HG03064 (cell line): Measurements from ENCODE around the gene TSSC4.
"Not testable (repeated sequence)": the region's sequence is repeated elsewhere in the genome, so short reads cannot be mapped to it uniquely, and the experiment has no call there.

Source experiments
- ATAC-seq: cut with Tn5 transposase; IDR thresholded peaks from one replicate; pipeline ENCODE4 v1.9.1; 2021; ENCODE audit warnings: low read depth; ENCODE audit not compliant: unreplicated experiment

The TSSC4 gene

DNA sequence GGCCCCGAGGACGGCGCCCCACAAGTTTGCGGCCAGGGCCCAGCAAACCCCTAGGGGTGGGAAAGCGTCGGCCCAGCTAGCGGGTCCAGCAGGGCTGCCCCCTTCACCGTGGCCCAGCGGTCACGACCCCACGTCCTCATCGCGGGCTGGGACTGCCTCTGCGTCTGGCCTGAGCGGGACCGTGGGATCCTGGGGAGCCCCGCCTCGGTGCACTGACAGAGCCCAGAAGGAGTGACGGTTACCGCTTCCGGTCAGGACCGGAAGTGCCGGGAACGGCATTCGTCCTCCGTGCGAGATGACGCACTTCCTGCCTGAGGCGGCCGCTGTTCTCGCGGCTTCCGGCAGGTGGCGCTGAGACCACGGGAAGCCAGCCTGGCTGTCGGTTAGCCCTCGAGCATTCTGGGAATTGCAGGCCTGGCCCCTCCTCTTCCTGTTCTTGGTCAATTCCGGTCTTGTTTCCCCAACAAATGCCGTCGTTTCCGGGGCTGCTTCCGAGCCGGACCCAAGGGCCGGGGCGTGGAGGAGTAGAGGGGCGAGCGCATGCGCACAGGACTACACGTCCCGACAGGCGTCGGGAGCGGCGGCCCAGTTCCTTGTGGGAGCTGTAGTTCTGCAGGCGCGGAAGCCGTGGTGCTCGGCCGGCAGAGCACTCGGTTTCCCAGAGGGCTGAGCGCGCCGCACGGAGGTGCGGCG, at the start of gene TSSC4:
TSSC4 (plus strand) TSS at position 682 of the 693 bp plus-strand sequence. CDS start 1,884 bp downstream, outside the sequence.
- ATAC-seq, result peak; percentile 75

DNA sequence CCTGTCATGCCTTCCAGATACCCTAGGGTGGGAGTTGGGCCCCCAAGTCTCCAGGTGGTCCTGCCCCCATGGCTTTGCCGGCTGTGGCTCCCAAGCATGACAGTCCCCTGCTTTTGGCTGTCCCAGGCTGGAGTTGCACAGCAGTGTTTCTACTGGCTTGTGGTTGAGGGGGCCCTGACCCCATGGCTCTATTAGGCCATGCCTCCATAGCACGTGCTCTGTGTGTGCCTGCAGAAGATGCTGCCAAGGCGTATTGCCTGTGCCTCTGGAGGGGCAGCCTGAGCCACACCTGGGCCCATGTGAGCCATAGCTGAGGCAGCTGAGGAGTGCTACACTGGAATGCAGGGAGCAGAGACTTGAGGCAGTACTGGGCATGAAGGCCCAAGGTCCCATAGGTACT, 48.8 kb upstream of the TSSC4 start:
- ATAC-seq, result no peak

DNA sequence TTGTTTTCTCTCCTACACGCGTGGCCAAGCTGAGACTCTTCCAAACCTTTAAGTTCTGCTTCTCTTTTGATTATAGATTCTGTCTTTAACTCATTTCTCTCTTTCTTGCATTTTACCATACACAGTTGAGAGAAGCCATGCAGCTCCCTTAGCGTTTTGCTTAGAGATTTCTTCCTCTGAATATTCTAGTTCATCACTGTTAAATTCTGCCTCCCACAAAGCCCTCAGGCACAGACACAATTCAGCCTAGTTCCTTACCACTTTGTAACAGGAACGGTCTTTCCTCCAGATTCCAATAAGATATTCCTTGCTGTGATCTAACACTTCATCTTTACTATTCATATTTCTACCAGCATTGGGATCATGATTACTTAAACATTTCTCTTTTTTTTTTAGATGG, 48.1 kb upstream of the TSSC4 start:
- no peak for ATAC-seq

DNA sequence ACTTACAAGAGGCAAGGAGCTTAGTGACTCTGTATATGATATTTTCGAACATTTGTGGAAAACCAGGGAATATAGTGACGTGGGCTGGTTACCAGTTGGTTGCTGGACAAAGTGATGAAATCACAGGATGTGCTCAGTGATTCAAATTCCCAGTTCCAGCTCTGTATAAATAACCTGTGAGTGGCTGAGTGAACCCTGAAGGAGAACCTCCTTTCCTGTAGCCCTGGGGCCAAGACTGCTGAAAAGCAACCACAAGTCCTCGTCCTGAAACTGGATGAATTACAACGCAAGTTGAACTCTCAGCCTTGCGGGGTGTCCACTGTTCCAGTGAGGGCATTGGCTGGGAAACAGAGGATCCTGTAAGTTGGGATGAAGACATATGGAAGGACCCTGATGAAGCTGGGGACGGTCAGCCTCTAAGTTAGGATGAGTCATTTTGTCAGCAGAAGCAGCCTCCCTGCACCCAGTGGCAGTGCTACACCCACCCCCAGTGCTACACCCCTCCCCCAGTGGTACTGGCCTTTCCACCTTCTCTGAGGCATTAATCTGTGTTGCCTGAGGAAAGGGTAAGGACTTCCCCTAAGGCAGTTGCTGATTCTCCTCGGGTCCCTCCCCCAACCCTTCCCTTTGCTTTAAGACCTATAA, 45.4 kb upstream of the TSSC4 start:
- ATAC-seq, result no peak

DNA sequence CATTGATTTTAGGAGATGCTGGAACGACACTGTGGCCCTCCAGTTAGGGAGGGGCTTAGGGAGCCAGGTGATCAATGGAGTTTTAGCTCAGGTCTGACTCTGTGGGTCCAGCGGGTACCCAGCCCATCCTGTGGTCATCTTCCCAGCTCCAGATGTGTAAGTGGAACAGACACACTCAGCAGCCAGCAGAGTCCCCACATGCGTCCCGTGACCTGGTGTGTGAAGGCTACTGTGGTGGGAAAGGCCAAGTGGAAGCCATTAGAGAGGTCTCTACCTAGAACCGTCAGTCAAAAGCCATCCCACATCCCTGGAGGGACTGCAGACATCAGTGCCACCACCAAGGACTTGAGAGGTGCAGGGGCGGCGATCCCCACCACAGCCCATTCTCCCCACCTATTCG, 43.3 kb upstream of the TSSC4 start:
- no peak for ATAC-seq

DNA sequence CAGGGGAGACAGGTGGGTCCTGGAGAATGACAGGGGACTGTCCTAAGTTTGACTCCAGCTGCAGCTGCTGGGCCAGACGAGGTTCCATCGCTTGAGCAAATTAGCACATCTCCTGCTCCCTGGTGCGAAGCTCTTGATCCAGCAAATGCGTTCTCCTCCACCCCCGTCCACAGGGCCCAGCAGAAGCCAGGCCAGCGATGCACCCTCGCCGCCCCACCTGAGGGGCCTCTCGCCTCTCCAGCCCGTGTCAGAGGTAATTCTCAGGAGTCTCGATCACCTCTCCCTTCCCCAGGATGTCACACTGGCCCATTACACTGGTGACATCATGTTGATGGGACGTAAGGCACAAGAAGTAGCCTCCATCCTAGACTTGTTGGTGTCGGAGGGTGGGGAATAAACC, 42.9 kb upstream of the TSSC4 start:
- ATAC-seq, result not testable (repeated sequence)

DNA sequence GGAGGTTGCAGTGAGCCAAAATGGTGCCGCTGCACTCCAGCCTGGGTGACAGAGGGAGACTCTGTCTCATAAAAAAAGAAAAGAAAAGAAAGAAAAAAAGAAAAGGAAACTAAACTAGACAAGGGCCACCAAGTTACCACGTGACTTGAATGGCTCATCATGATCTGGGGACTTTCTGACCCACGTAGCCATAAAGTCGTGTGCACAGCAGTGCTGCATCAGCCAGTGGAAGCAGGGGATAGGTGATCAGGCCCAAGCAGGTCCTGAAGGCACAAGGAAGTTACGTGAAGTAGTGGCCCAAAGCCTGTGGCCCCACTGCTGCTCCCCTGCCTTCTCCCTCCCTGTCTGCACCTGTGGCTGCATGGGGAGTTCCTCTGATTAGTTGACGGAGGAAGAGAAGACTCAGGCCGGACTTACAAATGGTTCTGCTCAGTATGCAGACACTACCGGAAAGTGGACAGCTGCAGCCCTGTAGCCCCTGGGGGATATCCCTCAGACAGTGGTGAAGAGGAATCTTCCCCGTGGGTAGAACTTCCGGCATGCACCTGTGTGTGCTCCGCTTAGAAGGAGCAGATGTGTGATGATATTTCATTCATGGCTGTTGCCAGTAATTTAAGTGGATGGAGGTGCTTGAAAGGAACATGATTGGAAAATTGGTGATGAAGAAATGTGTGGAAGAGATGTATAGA, 41.7 kb upstream of the TSSC4 start:
- no peak for ATAC-seq

DNA sequence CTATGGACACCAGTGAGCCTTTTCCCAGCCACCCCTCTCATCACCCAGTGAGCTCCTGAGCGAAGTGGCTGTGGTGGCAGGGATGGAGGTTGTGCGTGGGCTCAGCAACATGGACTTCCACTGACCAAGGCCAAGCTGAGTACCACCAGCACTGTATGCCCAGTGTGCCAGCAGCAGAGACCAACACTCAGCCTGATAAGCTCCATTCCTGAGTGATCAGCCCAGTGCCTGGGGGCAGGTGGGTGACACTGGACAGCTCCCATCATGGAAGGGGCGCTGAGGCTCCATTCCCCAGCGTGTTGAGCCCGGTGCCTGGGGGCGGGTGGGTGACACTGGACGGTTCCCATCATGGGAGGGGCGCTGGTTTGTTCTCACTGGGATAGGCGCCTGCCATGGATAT, 41.0 kb upstream of the TSSC4 start:
- no peak for ATAC-seq

DNA sequence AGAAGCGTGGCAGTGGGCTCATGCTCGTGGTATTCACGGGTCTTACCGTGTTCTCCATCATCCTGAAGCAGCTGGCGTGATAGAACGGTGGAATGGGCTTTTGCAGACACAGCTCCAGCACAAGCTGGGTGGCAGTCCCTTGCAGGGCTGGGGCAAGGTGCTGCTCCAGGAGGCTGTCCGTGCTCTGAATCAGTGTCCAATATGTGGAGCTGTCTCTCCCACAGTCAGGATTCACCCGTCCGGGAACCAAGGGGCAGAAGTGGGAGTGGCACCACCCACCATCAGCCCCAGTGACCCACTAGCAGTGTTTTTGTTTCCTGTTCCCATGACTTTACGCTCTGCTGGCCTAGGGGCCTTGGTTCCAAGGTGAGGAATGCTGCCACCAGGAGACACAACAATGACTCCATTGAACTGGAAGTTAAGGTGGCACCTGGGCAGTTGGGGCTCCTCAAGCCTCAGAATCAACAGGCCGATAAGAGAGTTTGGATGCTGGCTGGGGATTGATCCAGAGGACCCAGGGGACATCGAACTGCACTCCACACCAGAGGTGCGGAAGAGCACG, 40.4 kb upstream of the TSSC4 start:
- no peak for ATAC-seq

DNA sequence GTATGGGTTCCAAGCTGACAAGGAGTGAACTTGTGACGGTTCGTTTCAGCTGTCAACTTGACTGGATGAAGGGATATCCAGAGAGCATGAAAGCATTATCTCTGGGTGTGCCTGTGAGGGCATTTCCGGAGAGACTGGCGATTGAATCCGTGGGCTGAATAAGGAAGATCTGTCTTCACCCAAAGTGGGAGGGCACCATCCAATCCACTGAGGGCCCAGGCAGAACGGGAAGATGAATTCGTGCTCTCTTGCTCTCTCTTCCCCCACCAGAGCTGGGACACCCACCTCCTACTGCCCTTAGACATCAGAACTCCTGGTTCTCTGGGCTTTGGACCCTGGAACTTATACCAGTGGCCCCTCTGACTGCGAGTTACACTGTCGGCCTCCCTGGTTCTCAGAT, 39.0 kb upstream of the TSSC4 start:
- no peak for ATAC-seq

DNA sequence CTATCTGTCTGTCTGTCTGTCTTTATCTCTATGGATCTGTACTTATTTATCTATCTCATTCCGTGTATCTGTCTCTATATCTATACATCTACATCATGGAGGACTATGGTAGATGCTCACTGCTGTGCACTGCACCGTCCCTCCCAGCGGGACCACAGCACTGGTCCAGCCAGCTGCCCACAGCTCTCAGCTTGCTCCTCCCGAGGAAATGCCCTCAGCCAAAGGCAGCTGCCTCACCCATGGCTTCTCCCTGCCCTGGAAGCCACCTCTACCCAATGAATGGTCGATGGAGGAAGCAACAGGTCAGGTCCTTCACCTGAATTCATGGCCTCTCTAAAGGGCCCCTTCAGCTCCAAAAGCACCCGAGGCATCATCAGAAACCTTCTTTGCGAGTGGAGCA, 38.1 kb upstream of the TSSC4 start:
- no peak for ATAC-seq

DNA sequence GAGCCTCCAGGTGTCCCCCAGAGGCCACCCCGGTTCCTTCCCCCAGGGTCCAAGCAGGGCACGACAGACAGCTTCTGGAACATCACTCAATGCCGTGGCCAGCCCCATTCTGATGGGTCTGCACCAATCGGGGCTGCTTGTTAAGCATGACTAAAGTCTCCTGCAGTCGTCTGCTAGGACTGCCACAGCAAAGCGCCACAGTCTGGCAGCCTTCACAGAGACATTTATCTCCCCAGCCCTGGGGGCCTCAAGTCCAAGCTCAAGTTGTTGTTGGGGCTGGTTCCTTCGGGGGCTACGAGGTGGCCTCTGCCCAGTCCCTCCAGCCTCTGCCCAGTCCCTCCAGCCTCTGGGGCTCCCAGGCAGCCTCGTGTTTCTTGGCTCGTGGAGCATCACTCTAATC, 37.4 kb upstream of the TSSC4 start:
- no peak for ATAC-seq

DNA sequence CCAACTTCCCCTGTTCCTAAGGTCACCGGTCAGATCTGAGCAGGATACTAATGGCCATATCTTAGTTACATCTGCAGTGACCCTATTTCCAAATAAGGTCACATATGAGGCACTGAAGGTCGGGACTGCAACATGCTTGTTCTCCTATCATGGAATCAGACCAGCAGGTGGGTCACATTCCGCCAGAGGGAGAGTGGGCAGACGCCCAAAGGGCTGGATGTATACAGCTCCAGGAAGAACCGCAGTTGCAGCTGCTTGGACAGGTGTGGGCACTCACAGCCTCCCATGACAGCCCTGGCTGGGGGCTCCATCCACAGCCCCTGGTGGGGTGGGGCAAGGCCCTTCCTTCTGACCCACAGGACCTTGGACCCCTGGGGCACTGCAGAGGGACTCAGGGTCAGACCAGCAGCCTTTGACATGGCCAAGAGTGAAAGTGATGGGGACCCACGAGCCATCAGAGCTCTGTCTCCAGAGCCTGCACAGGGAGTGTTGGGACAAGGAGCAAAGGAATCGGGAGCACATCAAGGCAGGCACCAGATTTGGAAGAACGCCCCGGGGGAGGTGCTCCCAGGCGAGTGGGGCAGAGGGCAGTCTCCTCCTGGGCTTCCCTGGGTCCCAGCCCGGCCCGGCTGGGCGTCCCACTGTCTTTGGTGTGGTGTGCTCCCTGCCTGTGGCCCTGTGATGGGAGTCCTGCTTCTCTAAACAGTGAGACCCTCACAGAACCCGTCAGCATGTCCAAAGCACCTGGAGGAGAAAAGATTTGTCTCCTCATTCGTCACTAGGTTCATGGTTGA, 36.8 kb upstream of the TSSC4 start:
- no peak for ATAC-seq

DNA sequence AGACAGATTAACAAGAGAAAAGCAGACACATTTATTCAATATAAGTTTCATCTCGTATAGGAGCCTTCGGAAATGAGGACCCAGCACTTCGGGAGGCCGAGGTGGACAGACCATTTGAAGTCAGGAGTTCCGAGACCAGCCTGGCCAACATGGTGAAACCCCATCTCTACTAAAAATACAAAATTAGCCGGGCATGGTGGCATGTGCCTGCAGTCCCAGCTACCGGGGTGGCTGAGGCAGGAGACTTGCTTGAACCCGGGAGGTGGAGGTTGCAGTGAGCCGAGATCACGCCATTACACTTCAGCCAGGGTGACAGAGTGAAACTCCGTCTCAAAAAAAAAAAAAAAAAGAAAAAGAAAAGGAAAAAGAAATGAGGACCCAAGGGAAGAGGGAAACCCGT, 36.2 kb upstream of the TSSC4 start:
- not testable (repeated sequence) for ATAC-seq

DNA sequence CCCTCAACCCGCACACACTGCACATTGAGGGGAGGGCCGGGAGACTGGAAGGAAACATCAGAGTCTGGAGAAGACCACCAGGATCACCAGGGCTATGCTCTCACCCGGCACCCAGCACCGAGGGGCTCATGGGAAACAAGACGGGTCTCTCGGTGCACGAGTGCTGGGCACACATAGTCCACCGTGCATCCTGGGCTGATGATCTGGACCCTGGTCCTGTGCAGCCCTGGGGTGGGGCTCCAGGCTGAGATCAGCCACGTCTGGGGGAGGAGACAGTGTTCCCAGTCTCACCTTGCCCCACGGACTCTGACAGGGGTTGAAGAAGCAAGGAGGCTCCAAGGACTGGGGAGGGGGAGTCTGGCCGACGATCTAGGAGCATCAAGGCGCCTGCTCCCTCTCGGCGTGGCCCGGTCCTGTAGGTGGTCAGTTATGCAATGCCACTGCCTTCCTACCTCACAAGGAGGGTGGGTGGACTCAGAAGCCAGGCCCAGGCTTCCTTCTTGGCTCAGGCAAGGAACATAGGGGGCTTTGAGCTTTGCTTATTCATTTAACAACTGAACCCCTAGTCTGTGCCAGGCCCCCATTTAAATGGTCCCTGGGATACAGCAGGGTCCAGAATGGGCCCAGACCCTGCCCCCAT, 34.9 kb upstream of the TSSC4 start:
- no peak for ATAC-seq

DNA sequence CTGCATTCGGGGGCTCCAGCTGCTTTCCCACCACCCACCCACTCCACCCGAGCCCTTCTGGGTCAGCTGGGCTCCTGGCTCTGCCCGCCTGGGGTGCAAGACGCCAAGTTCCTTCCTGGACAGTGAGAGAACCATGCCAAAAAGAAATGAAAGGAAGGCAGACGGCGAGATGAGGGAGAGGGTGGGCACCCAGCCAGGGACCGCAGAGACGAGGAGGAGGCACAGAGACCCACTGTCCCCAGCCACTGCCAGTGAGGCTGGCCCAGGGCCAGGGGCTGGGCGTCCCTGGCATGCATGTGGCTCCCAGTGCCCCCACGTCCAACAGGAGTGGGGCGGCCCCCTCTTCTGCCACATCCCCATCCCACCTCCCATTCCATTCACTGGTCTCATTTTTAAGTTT, 34.3 kb upstream of the TSSC4 start:
- ATAC-seq, result no peak

DNA sequence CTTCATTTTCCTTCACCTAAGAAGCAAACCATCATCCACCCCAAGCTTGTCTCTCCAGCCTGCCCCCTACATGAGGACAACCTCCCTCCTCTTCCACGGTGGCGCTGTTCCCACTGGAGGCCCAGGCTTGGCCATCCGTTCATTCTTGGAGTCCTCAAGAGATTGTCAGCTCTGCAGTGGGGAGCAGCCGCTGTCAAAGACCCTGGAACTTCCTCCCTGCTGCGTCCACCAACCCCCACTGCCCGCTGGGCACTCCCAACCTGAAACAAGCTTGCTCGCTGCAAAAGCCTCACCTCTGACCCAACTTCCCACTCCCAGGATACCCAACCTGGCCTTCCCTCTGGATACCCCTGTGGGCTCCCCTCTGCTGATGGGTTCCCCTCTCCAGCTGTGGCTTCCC, 33.8 kb upstream of the TSSC4 start:
- ATAC-seq, result no peak

DNA sequence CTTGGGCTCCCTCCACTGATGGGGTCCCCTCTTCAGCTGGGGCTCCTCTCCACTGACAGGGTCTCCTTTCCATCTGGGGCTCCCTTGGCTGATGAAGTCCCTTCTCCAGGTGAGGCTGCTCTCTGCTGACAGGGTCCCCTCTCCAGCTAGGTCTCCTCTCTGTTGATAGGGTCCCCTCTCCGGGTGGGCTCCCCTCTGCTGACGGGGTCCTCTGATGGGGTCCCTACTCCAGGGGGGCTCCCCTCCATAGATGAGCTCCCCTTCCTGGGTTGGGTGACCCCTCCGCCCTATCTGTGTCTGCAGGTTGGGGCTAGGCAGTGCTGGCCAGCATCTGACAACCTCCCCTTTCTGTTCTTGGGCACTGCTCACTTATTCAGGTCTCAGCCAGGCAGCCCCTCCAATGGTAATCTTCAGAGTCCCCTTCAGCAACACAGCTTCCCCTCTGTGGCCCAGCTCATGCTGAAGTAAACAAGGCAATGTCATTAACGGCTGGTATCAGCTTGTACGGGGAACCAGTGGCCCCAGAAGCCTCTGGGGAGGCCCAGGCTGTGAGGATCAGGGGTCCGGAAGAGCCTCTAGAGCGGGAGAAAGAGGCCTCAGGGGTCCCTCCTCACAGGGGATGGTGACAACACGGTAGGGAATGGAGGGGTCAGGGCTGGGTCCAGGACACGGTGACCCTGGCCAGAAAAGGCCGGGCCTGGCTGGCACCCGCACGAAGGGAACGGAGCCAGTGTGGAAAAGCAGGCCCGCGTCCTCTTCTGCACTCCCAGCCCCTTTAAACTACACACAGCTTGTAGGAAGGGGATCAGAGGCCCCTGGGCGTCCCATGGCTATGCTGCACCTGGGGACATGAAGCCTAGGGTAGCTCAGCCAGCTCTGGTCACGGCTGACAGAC, 33.0 kb upstream of the TSSC4 start:
- no peak for ATAC-seq

DNA sequence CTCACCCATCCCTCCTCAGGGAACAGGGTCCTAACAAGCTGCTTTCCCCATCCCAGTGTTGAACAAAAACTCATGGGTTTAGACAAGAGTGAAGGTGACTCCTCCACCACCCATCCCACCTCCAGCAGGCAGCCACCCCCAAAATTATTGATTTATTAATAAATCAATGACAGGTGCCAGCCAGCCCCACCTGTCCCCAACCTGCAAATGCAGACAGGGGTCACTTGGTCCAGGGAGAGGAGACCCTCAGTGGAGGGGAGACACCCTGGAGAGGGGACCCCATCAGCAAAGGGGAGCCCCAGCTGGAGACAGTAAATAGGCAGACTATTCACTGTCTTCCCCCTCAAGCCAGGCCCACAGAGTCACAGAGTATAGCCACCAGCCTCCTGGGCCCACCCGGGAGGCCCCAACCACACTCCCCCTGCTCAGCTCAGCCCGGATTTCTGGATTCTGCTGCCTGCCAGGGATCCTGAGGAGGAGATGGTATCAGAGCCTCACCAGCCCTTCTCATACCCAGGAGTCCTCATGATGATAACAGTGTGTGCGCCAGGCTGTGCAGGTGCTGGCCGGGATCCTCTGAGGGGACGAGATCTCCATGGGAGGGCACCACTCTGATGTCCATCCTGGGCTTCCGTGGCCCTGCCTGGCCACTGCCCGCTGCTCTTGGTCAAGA, 32.2 kb upstream of the TSSC4 start:
- ATAC-seq, result no peak
